IPS-15b (cell line): ENCODE data around the gene PITPNM3.

Source experiments
- H3K27me3 ChIP-seq: one replicate; pipeline ENCODE4 v1.6.1; 2013; ENCODE audit warnings: low read length; ENCODE audit not compliant: control insufficient read depth, insufficient read depth
- H3K36me3 ChIP-seq: one replicate; pipeline ENCODE4 v1.6.1; 2013; ENCODE audit warnings: low read length; ENCODE audit not compliant: control insufficient read depth, insufficient read depth
- H3K4me1 ChIP-seq: one replicate; pipeline ENCODE4 v1.6.1; 2013; ENCODE audit warnings: mild to moderate bottlenecking, low read length; ENCODE audit not compliant: control insufficient read depth, insufficient read depth
- H3K4me3 ChIP-seq: one replicate; pipeline ENCODE4 v1.5.1; 2013; ENCODE audit warnings: low read depth, low read length
- H3K9ac ChIP-seq: one replicate; pipeline ENCODE4 v1.6.1; 2013; ENCODE audit warnings: low read depth, mild to moderate bottlenecking, low read length
- H3K9me3 ChIP-seq: one replicate; pipeline ENCODE4 v1.6.1; 2013; ENCODE audit warnings: mild to moderate bottlenecking, low read length; ENCODE audit not compliant: control insufficient read depth, insufficient read depth

The PITPNM3 gene

DNA sequence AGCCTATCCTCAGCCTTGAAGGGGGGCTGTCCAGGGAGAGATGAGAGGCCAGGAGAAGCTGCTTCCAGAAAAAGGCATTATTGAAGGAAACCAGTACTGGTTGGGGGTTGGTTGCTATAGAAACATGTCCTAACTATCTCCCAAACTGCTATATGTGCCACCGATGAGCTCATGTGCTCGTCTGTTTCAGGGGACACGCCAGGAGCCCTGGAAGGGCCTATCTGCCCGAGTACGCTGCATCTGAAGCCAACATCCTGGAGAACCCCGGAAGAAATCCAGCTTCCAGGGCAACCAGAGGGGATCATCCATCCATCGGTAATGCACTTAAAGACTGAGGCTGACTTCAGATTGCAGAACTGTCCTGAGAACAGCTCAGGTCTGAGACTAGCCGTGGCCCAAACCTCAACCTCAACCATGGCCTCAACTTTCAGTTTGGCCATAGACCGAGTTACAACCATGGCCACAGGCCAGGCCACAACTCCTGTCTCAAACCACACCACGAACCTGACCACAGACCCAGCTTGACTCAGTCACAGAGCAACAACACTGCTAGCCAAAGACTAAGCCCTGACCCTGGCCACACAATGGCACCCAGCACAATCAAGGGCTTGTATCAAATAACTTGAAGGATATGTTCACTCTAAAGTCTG is 10.2 kb downstream of the PITPNM3 start:
- Histone ChIP-seq H3K36me3 (no peaks in the 10 kb centered on the region), H3K4me3 (no peak overlapping the region), H3K27me3 (no peaks in the 10 kb centered on the region), H3K4me1 (peaks cover 9% of the 10 kb centered on the region), H3K9ac (no peak overlapping the region), H3K9me3 (no peaks in the 10 kb centered on the region)

DNA sequence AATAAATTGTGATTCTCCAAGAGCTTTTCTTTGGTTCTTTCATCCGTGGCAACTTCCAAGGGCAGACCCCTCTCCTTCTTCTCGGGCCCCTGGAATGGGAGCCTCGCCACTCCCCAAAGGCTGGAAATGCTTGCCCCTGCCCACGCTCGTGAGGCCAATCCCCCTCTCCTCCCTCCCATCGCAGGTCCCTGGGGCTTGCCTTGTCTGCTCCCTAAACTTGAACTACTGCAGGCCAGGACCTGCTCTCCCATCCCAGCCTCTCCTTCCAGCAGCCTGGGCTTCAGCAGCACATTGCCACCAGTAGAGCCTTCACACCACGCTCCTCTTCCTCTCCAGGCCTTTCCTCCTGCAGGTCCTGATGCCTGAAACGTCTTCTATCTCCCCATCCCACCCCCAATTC is 11.1 kb downstream of the PITPNM3 start:
- Histone ChIP-seq H3K36me3 (no peaks in the 10 kb centered on the region), H3K27me3 (no peaks in the 10 kb centered on the region), H3K4me1 (peaks cover 10% of the 10 kb centered on the region), H3K4me3 (no peak overlapping the region), H3K9me3 (no peaks in the 10 kb centered on the region), H3K9ac (no peak overlapping the region)

DNA sequence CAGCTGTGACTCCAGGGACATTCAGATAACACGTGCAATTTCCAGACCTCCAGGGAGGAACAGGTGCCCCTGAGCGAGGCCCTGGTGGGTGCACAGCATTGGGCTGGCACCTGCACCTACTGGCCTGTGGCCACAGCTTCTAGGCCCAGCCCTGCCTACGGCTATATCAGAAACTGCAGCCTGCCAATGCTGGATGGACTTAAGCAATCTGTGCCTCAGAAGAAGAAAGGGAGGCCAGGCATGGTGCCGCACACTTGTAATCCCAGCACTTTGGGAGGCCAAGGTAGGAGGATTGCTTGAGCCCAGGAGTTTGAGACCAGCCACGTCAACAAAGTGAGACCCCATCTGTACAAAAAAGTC is 12.4 kb downstream of the PITPNM3 start:
- Histone ChIP-seq H3K4me1 (peaks cover 14% of the 10 kb centered on the region), H3K9ac (no peak overlapping the region), H3K27me3 (no peaks in the 10 kb centered on the region), H3K4me3 (no peak overlapping the region), H3K36me3 (no peaks in the 10 kb centered on the region), H3K9me3 (no peaks in the 10 kb centered on the region)

DNA sequence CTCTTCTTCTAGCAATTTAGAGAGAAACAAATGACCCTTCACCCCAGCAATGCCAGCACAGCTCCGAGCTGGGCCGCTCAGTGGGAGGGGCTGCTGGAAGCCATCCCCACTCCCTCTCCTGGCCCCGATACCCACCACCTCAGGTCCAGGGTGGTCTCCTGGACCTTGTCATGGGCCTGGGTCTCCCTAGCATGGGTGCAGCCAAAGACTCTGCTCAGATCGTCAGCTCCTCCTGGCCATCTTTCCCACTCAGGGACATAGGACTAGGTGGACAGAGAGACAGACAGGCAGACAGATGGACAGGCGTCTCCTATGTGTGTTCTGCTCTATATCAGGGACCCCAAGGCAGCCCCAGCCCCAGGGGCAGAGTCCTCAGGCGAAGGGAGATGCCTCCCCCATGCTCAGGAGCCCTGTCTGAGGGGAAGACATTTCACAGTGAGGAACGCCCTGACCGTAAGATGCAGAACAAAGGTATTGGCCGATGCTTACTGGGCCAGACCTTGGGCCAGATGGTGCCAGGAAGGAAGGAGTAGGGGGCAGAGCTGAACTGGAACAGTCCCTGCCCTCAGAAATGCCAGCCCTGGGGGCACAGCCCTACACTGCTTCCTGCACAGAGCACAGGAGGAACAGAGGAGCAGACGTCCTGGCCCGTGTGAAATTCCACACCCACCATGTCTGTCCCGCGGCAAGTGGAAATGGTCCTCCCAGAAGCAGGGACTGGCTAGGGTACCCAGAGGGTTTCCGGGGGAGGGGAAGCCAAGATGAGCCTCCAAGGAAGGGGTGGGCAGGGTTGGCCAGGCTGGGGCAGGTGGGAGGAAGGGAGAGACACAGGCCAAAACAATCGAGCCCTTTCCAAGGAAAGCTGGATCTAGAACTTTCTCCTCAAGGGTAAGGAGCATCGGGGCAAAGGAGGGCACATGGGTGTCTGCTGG is 13.0 kb downstream of the PITPNM3 start:
- H3K36me3 ChIP-seq, result no peaks in the 10 kb centered on the region
- H3K27me3 ChIP-seq, result no peaks in the 10 kb centered on the region
- no peak overlapping the region for H3K4me3 ChIP-seq
- peaks cover 14% of the 10 kb centered on the region for H3K4me1 ChIP-seq
- no peak overlapping the region for H3K9ac ChIP-seq
- no peaks in the 10 kb centered on the region for H3K9me3 ChIP-seq

DNA sequence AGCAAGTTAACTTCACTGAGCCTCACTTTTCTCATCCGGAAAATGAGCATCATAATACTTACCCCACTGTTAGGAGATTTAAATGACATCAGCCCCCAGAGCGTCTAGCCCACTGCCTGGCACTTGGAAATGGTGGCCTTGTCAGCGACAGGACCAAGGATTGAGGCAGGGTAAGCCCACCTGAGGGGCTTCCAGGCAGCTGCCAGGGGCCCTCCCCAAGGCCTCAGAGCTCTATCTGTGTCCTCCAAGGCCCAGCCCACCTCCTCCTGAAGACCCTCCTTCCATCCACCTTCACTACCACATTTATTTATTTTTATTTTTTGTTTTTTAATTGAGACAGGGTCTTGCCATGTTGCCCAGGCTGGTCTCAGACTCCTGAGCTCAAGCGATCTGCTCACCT is 13.8 kb downstream of the PITPNM3 start:
- H3K36me3 ChIP-seq, result no peaks in the 10 kb centered on the region
- H3K9me3 ChIP-seq, result no peaks in the 10 kb centered on the region
- H3K4me1 ChIP-seq, result peaks cover 14% of the 10 kb centered on the region
- H3K27me3 ChIP-seq, result no peaks in the 10 kb centered on the region
- H3K4me3 ChIP-seq, result no peak overlapping the region
- no peak overlapping the region for H3K9ac ChIP-seq

DNA sequence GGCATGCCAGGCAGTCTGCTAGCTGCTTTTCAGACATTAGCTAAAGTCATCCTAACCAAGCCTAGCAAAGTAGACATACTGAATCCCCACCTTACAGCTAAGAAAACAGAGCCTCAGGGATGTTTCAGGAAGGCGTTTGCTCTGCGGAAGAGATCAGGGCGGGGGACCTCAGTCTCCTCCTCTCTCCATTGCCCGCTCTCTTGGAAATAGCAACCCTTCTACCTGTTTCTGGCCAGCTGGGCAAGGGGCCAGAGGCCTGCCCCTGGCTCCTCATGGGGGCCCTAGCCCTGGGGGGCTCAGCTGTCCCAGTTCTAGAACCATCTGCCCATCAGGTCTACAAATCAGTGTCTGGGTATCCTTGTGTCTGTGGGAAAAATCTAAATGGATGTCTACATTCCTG is 14.5 kb downstream of the PITPNM3 start:
- Histone ChIP-seq H3K9me3 (no peaks in the 10 kb centered on the region), H3K36me3 (no peaks in the 10 kb centered on the region), H3K4me1 (peaks cover 14% of the 10 kb centered on the region), H3K9ac (no peak overlapping the region), H3K4me3 (no peak overlapping the region), H3K27me3 (no peaks in the 10 kb centered on the region)

DNA sequence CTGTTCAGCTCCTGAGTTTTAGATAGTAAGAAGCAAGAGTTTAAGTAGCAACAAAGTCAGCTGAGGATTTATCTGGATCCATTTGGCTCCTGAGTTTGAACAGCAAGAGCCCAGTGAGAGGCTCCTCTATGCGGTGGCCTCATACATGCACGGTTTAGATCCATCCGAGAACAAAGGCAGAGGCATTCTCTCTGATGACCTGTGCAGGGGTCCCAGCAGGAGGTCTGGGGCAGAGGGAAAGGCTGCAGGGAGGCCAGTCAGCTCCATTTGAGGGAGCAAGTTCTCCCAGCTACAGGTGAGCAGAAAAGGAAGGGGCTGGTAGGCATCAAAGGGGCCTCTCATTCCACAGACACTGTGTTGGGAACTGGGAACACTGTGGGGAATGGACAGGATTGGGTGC is 16.5 kb downstream of the PITPNM3 start:
- no peak overlapping the region for H3K4me3 ChIP-seq
- H3K9me3 ChIP-seq, result no peaks in the 10 kb centered on the region
- no peak overlapping the region for H3K9ac ChIP-seq
- H3K27me3 ChIP-seq, result no peaks in the 10 kb centered on the region
- no peaks in the 10 kb centered on the region for H3K36me3 ChIP-seq
- H3K4me1 ChIP-seq, result peaks cover 10% of the 10 kb centered on the region

DNA sequence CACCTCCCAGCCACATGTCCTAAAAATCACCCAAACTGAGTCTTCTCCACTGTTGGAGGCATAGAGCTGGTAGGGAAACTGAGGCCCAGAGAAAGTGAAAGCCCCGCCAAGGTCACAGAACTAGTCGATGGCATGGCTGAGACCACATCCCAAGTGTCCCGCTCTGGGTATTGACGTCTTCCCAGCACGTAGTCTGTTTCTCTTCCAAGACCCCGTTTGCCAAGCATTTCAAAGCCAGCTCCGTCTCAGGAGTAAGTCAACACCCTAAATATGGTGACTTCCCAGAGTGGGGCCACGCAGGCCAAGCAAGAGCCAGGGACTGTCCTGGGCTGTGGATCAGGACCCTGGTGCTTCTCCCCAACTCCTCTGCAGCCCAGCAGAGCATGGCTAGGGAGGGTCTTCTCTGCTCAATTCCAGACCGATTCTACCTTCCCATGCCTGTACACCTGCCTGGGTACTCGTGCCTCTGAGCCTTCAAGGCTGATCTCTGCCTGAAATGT is 19.7 kb downstream of the PITPNM3 start:
- peaks cover 10% of the 10 kb centered on the region for H3K4me1 ChIP-seq
- no peaks in the 10 kb centered on the region for H3K36me3 ChIP-seq
- no peaks in the 10 kb centered on the region for H3K9me3 ChIP-seq
- no peak overlapping the region for H3K9ac ChIP-seq
- H3K27me3 ChIP-seq, result no peaks in the 10 kb centered on the region
- no peak overlapping the region for H3K4me3 ChIP-seq

DNA sequence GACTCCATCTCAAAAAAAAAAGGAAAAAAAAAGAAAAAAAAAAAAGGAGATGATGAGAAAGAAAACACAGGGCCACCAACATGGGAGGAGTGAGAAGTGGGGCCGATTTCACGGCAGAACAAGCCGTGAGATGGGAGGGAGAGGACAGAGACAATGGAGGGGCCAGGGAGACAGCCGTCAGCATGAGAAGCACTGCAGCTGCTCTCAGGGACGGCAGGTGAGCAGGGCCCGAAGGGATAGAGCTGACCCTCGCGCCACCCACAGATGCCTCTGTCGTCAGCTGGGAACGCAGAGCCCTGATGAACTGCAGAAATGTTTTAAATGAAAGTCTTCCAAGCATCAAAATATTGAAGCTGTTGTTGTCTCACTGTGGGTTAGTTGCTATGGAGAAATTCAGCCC is 20.3 kb downstream of the PITPNM3 start:
- H3K9me3 ChIP-seq, result no peaks in the 10 kb centered on the region
- no peaks in the 10 kb centered on the region for H3K36me3 ChIP-seq

DNA sequence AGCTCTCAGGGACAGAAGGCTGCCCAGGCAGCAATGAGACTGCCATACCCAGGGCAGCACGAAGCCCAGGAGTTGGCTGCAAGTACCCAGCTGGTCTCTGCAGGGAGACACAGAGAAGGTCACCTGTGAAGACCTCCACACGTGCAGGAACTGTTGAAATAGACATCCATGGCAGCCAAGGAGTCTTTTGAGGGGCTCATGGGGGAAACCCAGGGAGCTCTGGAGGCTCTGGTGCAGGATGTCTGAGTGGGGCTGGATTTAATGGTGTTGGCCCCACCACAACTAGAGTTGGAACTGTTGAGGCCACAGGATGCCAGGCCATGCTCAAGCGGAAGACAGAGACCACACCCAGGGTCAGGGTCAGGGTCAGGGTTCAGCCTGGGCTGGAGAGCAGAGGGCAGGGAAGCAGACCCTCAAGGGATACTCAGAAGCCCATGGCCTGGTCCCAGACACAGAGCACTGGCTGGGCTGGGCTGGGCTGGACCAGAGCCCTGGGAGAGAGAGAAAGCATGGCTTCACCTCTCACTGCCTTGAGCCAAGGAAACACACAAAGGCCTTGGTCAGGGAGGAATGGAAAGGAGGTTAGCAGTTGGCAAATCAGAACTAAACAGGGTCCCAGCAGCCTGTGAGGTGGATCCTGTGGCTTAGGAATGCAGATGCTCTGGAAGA is 21.4 kb downstream of the PITPNM3 start:
- Histone ChIP-seq H3K4me1 (peaks cover 9% of the 10 kb centered on the region), H3K9ac (no peak overlapping the region), H3K27me3 (no peaks in the 10 kb centered on the region), H3K4me3 (no peak overlapping the region), H3K9me3 (no peaks in the 10 kb centered on the region), H3K36me3 (no peaks in the 10 kb centered on the region)

More for the DNA sequence above, 20.3 kb downstream of the PITPNM3 start:
- Histone ChIP-seq H3K4me1 (peaks cover 6% of the 10 kb centered on the region), H3K4me3 (no peak overlapping the region), H3K27me3 (no peaks in the 10 kb centered on the region), H3K9ac (no peak overlapping the region)

DNA sequence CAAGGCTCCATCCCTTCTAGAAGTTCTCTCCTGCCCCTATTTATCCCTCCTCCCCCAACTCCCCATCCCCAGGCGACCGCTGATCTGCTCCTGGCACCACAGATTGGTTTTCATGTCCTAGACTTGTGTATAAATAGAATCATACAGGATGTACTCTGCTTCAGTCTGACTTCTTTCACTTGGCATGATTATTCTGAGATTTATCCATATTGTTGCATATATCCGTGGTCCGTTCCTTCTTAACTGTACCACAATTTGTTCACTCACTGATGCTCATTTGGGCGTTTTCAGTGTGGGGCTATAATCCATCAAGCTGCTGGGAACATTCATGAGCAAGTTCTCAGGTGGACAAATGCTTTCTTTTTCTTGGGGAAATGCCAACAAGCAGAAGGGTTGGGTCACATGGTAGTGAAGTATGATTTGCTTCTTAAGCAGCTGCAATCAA is 23.9 kb downstream of the PITPNM3 start:
- H3K4me1 ChIP-seq, result peaks cover 7% of the 10 kb centered on the region
- H3K9me3 ChIP-seq, result no peaks in the 10 kb centered on the region
- H3K4me3 ChIP-seq, result no peak overlapping the region

More for the DNA sequence above, 23.9 kb downstream of the PITPNM3 start:
- no peaks in the 10 kb centered on the region for H3K27me3 ChIP-seq
- no peak overlapping the region for H3K9ac ChIP-seq
- H3K36me3 ChIP-seq, result no peaks in the 10 kb centered on the region
